ENCODE data around the gene GRHL1.
"Not testable (repeated sequence)": the region's sequence is repeated elsewhere in the genome, so short reads cannot be mapped to it uniquely, and the experiment has no call there.

GRHL1 gene

DNA sequence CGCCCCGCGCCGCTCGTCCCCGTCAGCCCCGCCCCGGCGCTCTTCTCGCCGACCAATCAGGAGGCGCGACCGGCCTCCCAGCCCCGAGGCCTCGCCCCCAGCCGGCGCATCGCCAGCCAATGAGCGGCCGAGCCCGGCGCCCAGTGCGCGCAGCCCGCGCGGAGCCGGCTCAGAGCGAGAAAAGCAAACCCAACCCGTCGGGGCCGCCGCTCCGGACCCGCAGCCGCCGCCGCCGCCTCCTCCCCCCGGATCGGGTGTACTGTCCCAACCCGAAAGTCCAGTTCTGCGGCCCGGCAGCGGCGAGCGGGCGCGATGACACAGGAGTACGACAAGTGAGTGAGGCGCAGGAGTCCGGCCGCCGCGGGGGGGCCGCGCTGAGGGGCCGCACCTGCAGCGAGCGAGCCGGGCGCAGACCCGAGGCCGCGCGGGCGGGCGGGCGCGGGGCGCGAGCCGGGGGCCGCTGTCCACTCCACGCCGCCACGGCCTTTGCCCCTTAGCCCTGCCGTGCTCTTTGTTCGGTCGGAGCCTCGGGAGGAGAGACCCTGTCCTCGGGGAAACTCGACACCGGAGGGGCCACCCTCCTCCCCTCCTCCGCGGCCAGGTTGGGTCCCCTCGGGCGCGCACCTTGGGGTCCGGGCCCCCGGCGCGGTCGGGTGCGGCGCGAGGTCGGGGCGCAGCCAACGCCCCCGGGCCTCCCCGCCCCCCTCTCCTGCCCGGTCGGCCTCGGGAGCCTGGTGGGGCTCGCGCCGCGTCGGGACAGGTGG lies at the start of gene GRHL1:
Gene GRHL1 (plus strand): TSS at position 172 of the 764 bp plus-strand sequence. CDS start 141 bp downstream, at position 313.
- Mint-ChIP-seq H3K4me3 (peak within 1 kb of the TSS; percentile 78), H3K27me3 (peaks cover 51% of the 10 kb centered on the region), H3K9me3 (no peaks in the 10 kb centered on the region), H3K27ac (peak within 1 kb of the TSS; percentile 47), H3K4me1 (ENCODE audit: low read depth) (peaks cover 6% of the 10 kb centered on the region), H3K36me3 (ENCODE audit: low read depth) (no peaks in the 10 kb centered on the region)
- peak; percentile 93 for DNase-seq

GRCh38 chr2:9905413-9905812 lies 46.1 kb upstream of the GRHL1 start:
- Mint-ChIP-seq H3K36me3 (ENCODE audit: low read depth) (peaks cover 39% of the 10 kb centered on the region), H3K27me3 (no peaks in the 10 kb centered on the region), H3K9me3 (no peaks in the 10 kb centered on the region), H3K27ac (no peak overlapping the region), H3K4me1 (ENCODE audit: low read depth) (peaks cover 4% of the 10 kb centered on the region), H3K4me3 (no peak overlapping the region)
- no peak for DNase-seq

DNA sequence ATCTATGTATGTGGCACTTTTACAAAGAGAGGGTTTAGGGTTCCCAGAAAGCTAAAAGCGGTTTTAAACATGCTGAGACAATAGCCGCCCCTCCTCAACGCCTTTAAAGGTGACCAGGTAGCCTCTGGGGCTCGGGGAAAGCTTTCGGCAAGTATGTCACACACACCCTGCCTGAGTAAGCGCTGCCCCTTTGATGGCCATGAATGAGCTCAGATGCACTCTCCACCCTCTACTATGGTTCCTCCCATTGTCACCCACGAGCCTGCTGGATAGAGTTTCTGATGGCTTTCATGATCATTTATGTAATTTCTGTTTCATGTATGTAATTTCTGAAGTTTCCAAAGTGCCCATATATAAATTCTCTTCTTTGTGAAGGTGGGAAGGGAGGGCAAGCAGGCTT lies 44.1 kb upstream of the GRHL1 start:
- Mint-ChIP-seq H3K27ac (no peak overlapping the region), H3K27me3 (no peaks in the 10 kb centered on the region), H3K36me3 (ENCODE audit: low read depth) (peaks cover 55% of the 10 kb centered on the region), H3K4me3 (no peak overlapping the region), H3K4me1 (ENCODE audit: low read depth) (peaks cover 4% of the 10 kb centered on the region), H3K9me3 (no peaks in the 10 kb centered on the region)
- DNase-seq = no peak

GRCh38 chr2:9908639-9909038 lies 42.9 kb upstream of the GRHL1 start:
- no peaks in the 10 kb centered on the region for H3K9me3 Mint-ChIP-seq
- H3K36me3 Mint-ChIP-seq (ENCODE audit: low read depth) = peaks cover 67% of the 10 kb centered on the region
- H3K27ac Mint-ChIP-seq = no peak overlapping the region
- H3K27me3 Mint-ChIP-seq = no peaks in the 10 kb centered on the region
- H3K4me3 Mint-ChIP-seq = no peak overlapping the region
- no peak for DNase-seq
- H3K4me1 Mint-ChIP-seq (ENCODE audit: low read depth) = peaks cover 4% of the 10 kb centered on the region

GRCh38 chr2:9909106-9909505 lies 42.4 kb upstream of the GRHL1 start:
- no peak overlapping the region for H3K4me3 Mint-ChIP-seq
- peaks cover 69% of the 10 kb centered on the region for H3K36me3 Mint-ChIP-seq (ENCODE audit: low read depth)
- peaks cover 7% of the 10 kb centered on the region for H3K4me1 Mint-ChIP-seq (ENCODE audit: low read depth)
- no peaks in the 10 kb centered on the region for H3K27me3 Mint-ChIP-seq
- no peak overlapping the region for H3K27ac Mint-ChIP-seq
- no peaks in the 10 kb centered on the region for H3K9me3 Mint-ChIP-seq
- DNase-seq = no peak

DNA sequence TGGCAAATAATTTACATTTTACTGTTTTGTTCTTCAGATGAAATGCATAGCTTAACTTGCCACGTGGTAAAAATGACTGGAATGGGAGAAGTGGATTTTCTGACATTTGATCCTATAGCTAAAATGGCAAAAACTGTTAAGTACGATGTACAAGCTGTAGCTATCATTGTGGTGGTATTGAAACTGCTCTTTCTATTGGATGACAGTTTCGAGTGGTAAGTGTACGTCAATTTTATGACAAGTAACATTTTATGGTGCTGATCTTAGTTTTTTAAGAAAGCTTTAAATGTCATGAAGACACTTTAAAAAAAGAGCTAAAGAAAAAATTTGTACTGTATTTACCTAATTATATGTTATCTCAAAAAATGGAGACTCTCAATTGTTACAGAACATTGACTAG lies 40.8 kb upstream of the GRHL1 start:
- peaks cover 73% of the 10 kb centered on the region for H3K36me3 Mint-ChIP-seq (ENCODE audit: low read depth)
- no peaks in the 10 kb centered on the region for H3K9me3 Mint-ChIP-seq
- peaks cover 17% of the 10 kb centered on the region for H3K4me1 Mint-ChIP-seq (ENCODE audit: low read depth)
- no peak overlapping the region for H3K27ac Mint-ChIP-seq
- DNase-seq = no peak
- no peak overlapping the region for H3K4me3 Mint-ChIP-seq
- H3K27me3 Mint-ChIP-seq = no peaks in the 10 kb centered on the region

DNA sequence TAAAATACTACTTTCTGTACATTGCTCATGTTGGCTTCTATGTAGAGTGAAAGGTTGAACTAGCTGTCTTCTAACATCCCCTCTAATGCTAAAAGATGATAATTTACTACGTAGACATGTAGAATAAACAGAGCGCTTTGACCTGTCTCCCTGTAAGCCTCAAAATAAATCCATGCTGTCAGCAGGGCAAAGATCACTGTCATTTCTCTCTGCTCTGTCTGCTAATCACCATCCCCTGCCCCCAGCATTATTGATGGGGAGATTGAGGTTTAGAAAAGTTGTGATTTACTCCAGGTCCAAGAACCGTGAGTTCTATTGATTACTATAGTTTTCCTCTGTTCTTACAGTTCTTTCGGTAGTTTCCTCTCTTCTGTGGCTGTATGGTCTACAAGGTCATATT lies 39.0 kb upstream of the GRHL1 start:
- no peak for DNase-seq
- H3K27ac Mint-ChIP-seq = no peak overlapping the region

DNA sequence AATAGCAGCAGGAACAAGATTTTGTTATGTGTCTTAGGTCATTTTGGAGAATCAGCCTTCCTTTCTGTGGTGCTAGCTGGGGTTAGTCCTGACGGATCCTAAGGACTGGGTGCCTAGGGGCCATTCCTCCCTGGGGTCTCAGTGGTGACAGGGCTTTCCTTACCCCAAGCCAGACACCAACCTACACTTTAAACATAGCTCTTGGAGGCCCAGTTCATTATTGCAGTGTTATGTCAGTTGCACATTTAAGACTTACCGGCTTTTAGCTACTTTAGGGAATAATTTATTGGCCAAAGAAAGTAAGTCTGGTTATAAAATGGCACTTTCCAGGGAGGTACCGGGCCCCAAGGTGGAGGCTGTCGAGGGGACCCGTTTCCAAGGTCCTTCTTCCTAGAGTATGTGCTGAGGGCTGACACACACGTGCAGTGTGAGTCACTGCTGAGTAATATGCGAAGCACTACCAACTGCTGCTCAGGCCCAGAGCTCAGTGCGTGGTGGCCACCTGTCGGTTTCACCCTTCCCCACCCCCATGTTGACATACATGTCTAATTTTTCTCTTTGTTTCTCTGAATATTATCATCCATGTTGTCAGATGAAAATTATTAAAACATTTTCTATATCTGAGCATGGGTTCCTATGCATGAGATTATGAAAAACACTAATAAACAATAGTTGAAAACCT lies 37.0 kb upstream of the GRHL1 start:
- peaks cover 72% of the 10 kb centered on the region for H3K36me3 Mint-ChIP-seq (ENCODE audit: low read depth)

More for the DNA sequence above, 39.0 kb upstream of the GRHL1 start:
- no peak overlapping the region for H3K4me3 Mint-ChIP-seq
- peaks cover 16% of the 10 kb centered on the region for H3K4me1 Mint-ChIP-seq (ENCODE audit: low read depth)
- H3K36me3 Mint-ChIP-seq (ENCODE audit: low read depth) = peaks cover 65% of the 10 kb centered on the region
- no peaks in the 10 kb centered on the region for H3K27me3 Mint-ChIP-seq
- H3K9me3 Mint-ChIP-seq = no peaks in the 10 kb centered on the region

GRCh38 chr2:9918275-9918674 lies 33.2 kb upstream of the GRHL1 start:
- peaks cover 77% of the 10 kb centered on the region for H3K36me3 Mint-ChIP-seq (ENCODE audit: low read depth)
- H3K4me1 Mint-ChIP-seq (ENCODE audit: low read depth) = peaks cover 13% of the 10 kb centered on the region
- H3K4me3 Mint-ChIP-seq = no peak overlapping the region
- H3K27me3 Mint-ChIP-seq = no peaks in the 10 kb centered on the region
- H3K9me3 Mint-ChIP-seq = no peaks in the 10 kb centered on the region
- no peak for DNase-seq
- H3K27ac Mint-ChIP-seq = no peak overlapping the region

More for the DNA sequence above, 37.0 kb upstream of the GRHL1 start:
- peak overlapping the region; percentile 45 for H3K27ac Mint-ChIP-seq
- peak; percentile 52 for DNase-seq
- H3K4me3 Mint-ChIP-seq = no peak overlapping the region
- H3K27me3 Mint-ChIP-seq = no peaks in the 10 kb centered on the region
- H3K4me1 Mint-ChIP-seq (ENCODE audit: low read depth) = peaks cover 13% of the 10 kb centered on the region
- H3K9me3 Mint-ChIP-seq = no peaks in the 10 kb centered on the region

DNA sequence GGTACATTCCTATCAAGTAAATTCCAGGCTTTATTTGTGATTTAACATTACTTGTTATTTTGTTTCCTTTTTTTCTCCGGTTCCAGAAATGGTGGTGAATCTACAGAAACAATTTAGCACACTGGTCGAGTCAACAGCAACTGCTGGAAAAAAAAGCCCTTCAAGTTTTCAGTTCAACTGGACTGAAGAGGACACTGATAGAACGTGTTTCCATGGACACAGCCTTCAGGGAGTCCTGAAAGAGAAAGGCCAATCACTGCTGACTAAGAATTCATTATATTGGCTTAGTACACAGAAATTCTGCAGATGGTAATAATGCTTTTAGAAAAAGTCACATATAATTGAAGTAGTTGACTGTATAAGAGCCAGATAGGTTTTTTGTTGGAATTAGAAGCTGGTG lies 32.0 kb upstream of the GRHL1 start:
- Mint-ChIP-seq H3K36me3 (ENCODE audit: low read depth) (peaks cover 75% of the 10 kb centered on the region), H3K27me3 (no peaks in the 10 kb centered on the region)
- no peak for DNase-seq

DNA sequence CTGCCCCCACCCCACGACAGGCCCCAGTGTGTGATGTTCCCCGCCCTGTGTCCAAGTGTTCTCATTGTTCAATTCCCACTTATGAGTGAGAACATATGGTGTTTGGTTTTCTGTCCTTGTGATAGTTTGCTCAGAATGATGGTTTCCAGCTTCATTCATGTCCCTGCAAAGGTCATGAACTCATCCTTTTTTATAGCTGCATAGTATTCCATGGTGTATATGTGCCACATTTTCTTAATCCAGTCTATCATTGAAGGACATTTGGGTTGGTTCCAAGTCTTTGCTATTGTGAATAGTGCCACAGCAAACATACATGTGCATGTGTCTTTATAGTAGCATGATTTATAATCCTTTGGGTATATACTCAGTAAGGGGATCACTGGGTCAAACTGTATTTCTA lies 24.5 kb upstream of the GRHL1 start:
- not testable (repeated sequence) for H3K4me1 Mint-ChIP-seq (ENCODE audit: low read depth); H3K27me3 Mint-ChIP-seq; H3K4me3 Mint-ChIP-seq; H3K9me3 Mint-ChIP-seq; H3K27ac Mint-ChIP-seq; DNase-seq
- peaks cover 83% of the 10 kb centered on the region for H3K36me3 Mint-ChIP-seq (ENCODE audit: low read depth)

More for the DNA sequence above, 32.0 kb upstream of the GRHL1 start:
- H3K9me3 Mint-ChIP-seq = no peaks in the 10 kb centered on the region
- H3K27ac Mint-ChIP-seq = no peak overlapping the region
- H3K4me1 Mint-ChIP-seq (ENCODE audit: low read depth) = peaks cover 7% of the 10 kb centered on the region
- no peak overlapping the region for H3K4me3 Mint-ChIP-seq

- Mint-ChIP-seq H3K36me3 (ENCODE audit: low read depth) (peaks cover 34% of the 10 kb centered on the region), H3K9me3 (no peaks in the 10 kb centered on the region), H3K27me3 (no peaks in the 10 kb centered on the region), H3K4me1 (ENCODE audit: low read depth) (peaks cover 2% of the 10 kb centered on the region), H3K27ac (no peak overlapping the region), H3K4me3 (no peak overlapping the region)
- no peak for DNase-seq
Measured at GRCh38 chr2:9937258-9937657, 14.2 kb upstream of the GRHL1 start.

DNA sequence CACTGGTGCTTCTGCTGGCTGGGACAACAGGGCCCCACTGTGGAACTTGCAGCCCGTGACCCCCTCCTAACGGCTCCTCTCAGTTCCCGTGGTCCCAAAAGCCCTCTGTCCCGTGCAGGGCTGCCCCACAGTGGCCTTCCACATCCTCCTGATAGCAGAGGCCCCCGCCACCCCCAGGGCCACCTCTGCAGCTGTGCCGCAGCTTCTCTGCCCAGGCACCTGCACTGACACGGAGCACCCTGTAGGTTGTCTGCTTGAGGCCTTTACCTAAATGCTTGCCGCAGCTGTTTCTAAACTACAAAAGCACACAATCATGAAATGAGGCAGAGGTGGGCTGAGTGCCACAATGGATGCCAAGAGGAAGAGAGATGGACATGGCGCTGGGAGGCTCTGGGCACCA lies 13.5 kb upstream of the GRHL1 start:
- no peak overlapping the region for H3K4me3 Mint-ChIP-seq
- H3K9me3 Mint-ChIP-seq = no peaks in the 10 kb centered on the region
- no peak overlapping the region for H3K27ac Mint-ChIP-seq
- H3K36me3 Mint-ChIP-seq (ENCODE audit: low read depth) = peaks cover 27% of the 10 kb centered on the region
- DNase-seq = no peak
- peaks cover 2% of the 10 kb centered on the region for H3K4me1 Mint-ChIP-seq (ENCODE audit: low read depth)
- H3K27me3 Mint-ChIP-seq = no peaks in the 10 kb centered on the region

DNA sequence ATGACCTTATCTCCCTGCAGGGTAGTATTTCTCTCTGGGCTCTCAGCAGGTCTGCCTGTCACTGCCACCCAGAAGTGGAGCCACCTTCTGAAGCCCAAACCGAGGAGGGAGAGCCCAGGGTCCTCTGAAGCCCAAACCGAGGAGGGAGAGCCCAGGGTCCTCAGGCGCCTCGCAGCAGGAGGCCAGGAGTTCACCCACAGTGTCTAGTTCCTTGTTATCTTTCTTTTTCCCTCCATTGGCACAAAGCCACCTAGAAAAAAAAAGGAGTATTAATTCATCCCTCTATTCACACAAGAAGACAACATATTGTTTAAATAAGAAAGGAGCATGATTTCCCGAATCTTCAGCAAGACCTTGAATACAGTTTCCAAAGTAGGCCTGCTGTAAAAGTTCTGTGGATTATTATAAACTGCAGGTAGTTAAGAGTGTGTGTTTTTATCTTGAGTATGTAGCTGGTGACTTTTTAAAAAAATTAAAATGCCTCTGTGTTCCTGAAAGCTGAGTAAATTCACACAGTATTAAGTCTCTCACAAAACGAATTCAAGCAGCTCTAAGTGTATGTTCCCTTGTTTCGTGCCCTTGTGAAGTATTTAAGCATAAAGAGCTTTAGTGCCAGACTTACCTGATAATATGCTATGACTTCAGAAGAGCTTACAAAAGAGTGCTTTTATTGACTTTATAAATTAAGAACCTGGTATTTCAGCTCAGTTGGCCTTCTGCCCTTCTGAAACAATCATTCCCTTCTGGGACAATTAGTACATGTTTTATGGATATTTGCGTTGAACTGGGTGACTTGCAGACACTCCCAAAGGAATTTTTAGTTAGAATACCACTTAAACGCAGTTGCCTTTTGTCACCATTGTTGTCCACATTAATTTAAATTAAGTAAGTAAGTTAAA lies 11.7 kb upstream of the GRHL1 start:
- Mint-ChIP-seq H3K36me3 (ENCODE audit: low read depth) (peaks cover 10% of the 10 kb centered on the region), H3K27me3 (peaks cover 9% of the 10 kb centered on the region), H3K27ac (no peak overlapping the region), H3K4me1 (ENCODE audit: low read depth) (peaks cover 2% of the 10 kb centered on the region), H3K4me3 (no peak overlapping the region), H3K9me3 (no peaks in the 10 kb centered on the region)
- no peak for DNase-seq

Measured in activated T-cell treated with anti-CD3 and anti-CD28 coated beads, Interleukin-2, amount 50 U/mL, for 24 hours (primary cell).